ENCODE measurements around the gene TTLL4.

The TTLL4 gene

GRCh38 chr2:218727502-218728165 lies 17.0 kb downstream of the TTLL4 start:
- Histone ChIP-seq H3K4me2 (ENCODE audit: low read depth, low read length, poor library complexity, severe bottlenecking) (no peak overlapping the region), H4K20me1 (ENCODE audit: insufficient read depth, low read length, poor library complexity, severe bottlenecking) (no peaks in the 10 kb centered on the region), H3K4me3 (ENCODE audit: low read length, poor library complexity, severe bottlenecking) (no peak overlapping the region), H3K9me3 (ENCODE audit: insufficient read depth, low read depth, low read length) (peaks cover 19% of the 10 kb centered on the region; the same call in 1 of the 2 replicates), H3K27me3 (ENCODE audit: insufficient read depth, low read length, poor library complexity, severe bottlenecking) (no peaks in the 10 kb centered on the region), H3K4me1 (ENCODE audit: insufficient read depth, low read length, poor library complexity, severe bottlenecking) (peaks cover 10% of the 10 kb centered on the region), H3K79me2 (ENCODE audit: insufficient read depth, low read length) (peaks cover 15% of the 10 kb centered on the region; the same call in 1 of the 2 replicates), H3K9me2 (replicated peaks; ENCODE audit: low read depth, low read length) (no peaks in the 10 kb centered on the region), H3K36me3 (ENCODE audit: insufficient read depth, low read length) (peaks cover 19% of the 10 kb centered on the region; the same call in 1 of the 2 replicates), H3K9ac (ENCODE audit: low read depth, low read length, poor library complexity, severe bottlenecking) (no peak overlapping the region), H2AFZ (ENCODE audit: low read length) (no peak overlapping the region), H3F3A (ENCODE audit: low read depth) (no peaks in the 10 kb centered on the region; the same call in 1 of the 2 replicates)
- TF ChIP-seq CTCF (conservative IDR thresholded peaks at IDR 0.05; ENCODE audit: low read length): peak; percentile 63
- TF ChIP-seq EZH2phosphoT487 (IDR thresholded peaks at IDR 0.05; ENCODE audit: borderline replicate concordance): no peak

GRCh38 chr2:218729640-218730039 lies 19.0 kb downstream of the TTLL4 start:
- Histone ChIP-seq H3K27me3 (ENCODE audit: insufficient read depth, low read length, poor library complexity, severe bottlenecking) (no peaks in the 10 kb centered on the region), H3K79me2 (ENCODE audit: insufficient read depth, low read length) (peaks cover 18% of the 10 kb centered on the region; the same call in 1 of the 2 replicates), H4K20me1 (ENCODE audit: insufficient read depth, low read length, poor library complexity, severe bottlenecking) (no peaks in the 10 kb centered on the region), H3K36me3 (ENCODE audit: insufficient read depth, low read length) (peaks cover 21% of the 10 kb centered on the region; the same call in 1 of the 2 replicates), H3K9me2 (replicated peaks; ENCODE audit: low read depth, low read length) (no peaks in the 10 kb centered on the region), H2AFZ (ENCODE audit: low read length) (no peak overlapping the region), H3F3A (ENCODE audit: low read depth) (no peaks in the 10 kb centered on the region), H3K4me2 (ENCODE audit: low read depth, low read length, poor library complexity, severe bottlenecking) (no peak overlapping the region), H3K9me3 (ENCODE audit: insufficient read depth, low read depth, low read length) (peaks cover 19% of the 10 kb centered on the region; the same call in 1 of the 2 replicates), H3K9ac (ENCODE audit: low read depth, low read length, poor library complexity, severe bottlenecking) (no peak overlapping the region), H3K4me3 (ENCODE audit: low read length, poor library complexity, severe bottlenecking) (no peak overlapping the region), H3K4me1 (ENCODE audit: insufficient read depth, low read length, poor library complexity, severe bottlenecking) (no peaks in the 10 kb centered on the region)
- no peak for TF ChIP-seq CTCF (conservative IDR thresholded peaks at IDR 0.05; ENCODE audit: low read length)
- TF ChIP-seq EZH2phosphoT487 (IDR thresholded peaks at IDR 0.05; ENCODE audit: borderline replicate concordance): no peak

- H3K79me2 ChIP-seq (ENCODE audit: insufficient read depth, low read length): peaks cover 2% of the 10 kb centered on the region; the same call in 1 of the 2 replicates
- H2AFZ ChIP-seq (ENCODE audit: low read length): no peak overlapping the region
- H3K36me3 ChIP-seq (ENCODE audit: insufficient read depth, low read length): peaks cover 19% of the 10 kb centered on the region; the same call in 1 of the 2 replicates
- no peaks in the 10 kb centered on the region for H3K27me3 ChIP-seq (ENCODE audit: insufficient read depth, low read length, poor library complexity, severe bottlenecking)
- no peaks in the 10 kb centered on the region for H3K9me2 ChIP-seq (replicated peaks; ENCODE audit: low read depth, low read length)
- H3K4me1 ChIP-seq (ENCODE audit: insufficient read depth, low read length, poor library complexity, severe bottlenecking): no peaks in the 10 kb centered on the region
- H3K4me2 ChIP-seq (ENCODE audit: low read depth, low read length, poor library complexity, severe bottlenecking): no peak overlapping the region
- H3K9me3 ChIP-seq (ENCODE audit: insufficient read depth, low read depth, low read length): peaks cover 5% of the 10 kb centered on the region; the same call in 1 of the 2 replicates
- H3K9ac ChIP-seq (ENCODE audit: low read depth, low read length, poor library complexity, severe bottlenecking): no peak overlapping the region
- no peak overlapping the region for H3K4me3 ChIP-seq (ENCODE audit: low read length, poor library complexity, severe bottlenecking)
- no peaks in the 10 kb centered on the region for H4K20me1 ChIP-seq (ENCODE audit: insufficient read depth, low read length, poor library complexity, severe bottlenecking)
- TF ChIP-seq EZH2phosphoT487 (IDR thresholded peaks at IDR 0.05; ENCODE audit: borderline replicate concordance) (no peak), CTCF (conservative IDR thresholded peaks at IDR 0.05; ENCODE audit: low read length) (no peak)
- no peaks in the 10 kb centered on the region for H3F3A ChIP-seq (ENCODE audit: low read depth)
Measured at GRCh38 chr2:218732052-218732760, 21.6 kb downstream of the TTLL4 start.

All from Loucy (cell line).